GM21447 (cell line): ENCODE results near the gene MPZL3.

Experiments
- ATAC-seq: cut with Tn5 transposase; IDR thresholded peaks from one replicate; pipeline ENCODE4 v1.9.1; 2021; ENCODE audit not compliant: unreplicated experiment

MPZL3 gene

GRCh38 chr11:118264569-118265465 lies 12.7 kb upstream of the MPZL3 start:
- no peak for ATAC-seq

GRCh38 chr11:118263695-118264568 lies 11.8 kb upstream of the MPZL3 start, which contains the start of gene MPZL2:
Gene MPZL2, minus strand, starts transcription at chr11:118264297. Its CDS starts 144 bp downstream, at chr11:118264153.
- no peak for ATAC-seq

- ATAC-seq = no peak
These were observed 10.9 kb upstream of the MPZL3 start for GRCh38 chr11:118263112-118263511.

GRCh38 chr11:118260353-118260752 lies 8.2 kb upstream of the MPZL3 start:
- ATAC-seq = no peak

- ATAC-seq = no peak
These were observed 7.0 kb upstream of the MPZL3 start for GRCh38 chr11:118259138-118259537.

- no peak for ATAC-seq
These were observed 6.2 kb upstream of the MPZL3 start for GRCh38 chr11:118258410-118258809.

GRCh38 chr11:118252688-118253087 lies 523 bp upstream of the MPZL3 start:
- ATAC-seq = no peak

- no peak for ATAC-seq
These were observed 5.1 kb downstream of the MPZL3 start for GRCh38 chr11:118247041-118247440.

- ATAC-seq = no peak
These were observed 6.1 kb downstream of the MPZL3 start for GRCh38 chr11:118245936-118246562.

- no peak for ATAC-seq
These were observed 8.0 kb downstream of the MPZL3 start for GRCh38 chr11:118243993-118244762.

- no peak for ATAC-seq
These were observed 9.0 kb downstream of the MPZL3 start for GRCh38 chr11:118243161-118243560.

GRCh38 chr11:118241764-118242098 lies 10.4 kb downstream of the MPZL3 start:
- peak; percentile 5 for ATAC-seq

GRCh38 chr11:118240999-118241763 lies 11.0 kb downstream of the MPZL3 start:
- peak; percentile 91 for ATAC-seq

GRCh38 chr11:118239509-118240205 lies 12.5 kb downstream of the MPZL3 start:
- no peak for ATAC-seq

GRCh38 chr11:118238929-118239328 lies 13.2 kb downstream of the MPZL3 start:
- no peak for ATAC-seq

GRCh38 chr11:118238421-118238820 lies 13.7 kb downstream of the MPZL3 start:
- no peak for ATAC-seq

GRCh38 chr11:118236170-118236569 lies 16.0 kb downstream of the MPZL3 start:
- ATAC-seq = no peak

- no peak for ATAC-seq
These were observed 17.3 kb downstream of the MPZL3 start for GRCh38 chr11:118234833-118235232.

GRCh38 chr11:118233850-118234249 lies 18.3 kb downstream of the MPZL3 start:
- no peak for ATAC-seq
